GM10248 (cell line): ENCODE measurements around the gene KCNN4.

ENCODE experiments used
- CTCF ChIA-PET: fragments of 300-600 bp; sonication (Branson Sonifier 250); formaldehyde crosslinking; extraction: SDS; loops from one replicate; lab custom pipeline; 2021; ENCODE audit warnings: antibody characterized with exemption; lab: Yijun Ruan, JAX
- POLR2A ChIA-PET: fragments of 350-650 bp; sonication (Branson Sonifier 250); formaldehyde crosslinking; extraction: SDS; loops from one replicate; lab custom pipeline; 2020; ENCODE audit warnings: antibody characterized with exemption; lab: Yijun Ruan, JAX
- DNase-seq: peaks from one replicate; pipeline ENCODE4 v3.0.0; 2012; ENCODE audit errors: extremely low spot score
- TF ChIP-seq, protein P1 (sequence below): IDR thresholded peaks from 2 replicates; pipeline ENCODE4 v1.5.1; 2012; ENCODE audit warnings: mild to moderate bottlenecking, low read depth; ENCODE audit errors: extremely low read depth, missing control alignments, control extremely low read depth

Gene KCNN4

DNA sequence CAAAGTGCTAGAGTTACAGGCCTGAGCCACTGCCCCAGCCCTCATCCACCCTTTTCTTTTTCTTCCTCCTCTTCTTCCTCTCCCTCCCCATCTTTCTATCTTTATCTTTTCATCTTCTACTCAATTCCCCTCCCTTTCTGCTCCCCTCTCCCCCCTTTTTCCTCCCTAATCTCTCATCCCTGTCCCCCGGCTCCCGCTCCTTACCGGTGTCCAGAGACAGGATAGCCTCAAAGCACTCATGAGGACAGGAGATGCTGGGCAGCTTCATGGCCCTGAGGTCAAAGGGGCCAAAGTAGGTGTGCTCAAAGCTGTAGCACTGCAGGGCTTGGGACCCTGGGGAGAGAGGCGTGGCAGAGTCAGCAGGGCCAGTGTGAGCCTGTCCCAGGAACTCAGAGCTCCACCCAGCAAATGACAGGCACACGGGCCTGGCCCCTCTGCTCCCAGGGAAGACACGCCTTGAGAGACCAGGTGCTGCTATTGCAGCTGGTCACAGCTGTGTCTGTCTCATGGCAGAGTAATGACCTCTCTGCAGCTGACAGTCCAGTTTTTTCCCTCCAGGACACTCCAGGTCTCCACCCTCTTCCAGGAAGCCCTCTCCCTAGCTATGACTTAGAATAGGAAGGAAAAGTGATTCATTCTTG is 18.8 kb upstream of the KCNN4 start:
- ChIA-PET POLR2A (no interaction called here), CTCF (interaction anchor here (1.1 to 1.6 kb wide), 2 partner anchors 10 to 244 kb away, joined by 5 to 7 read pairs; no protein-coding TSS in a partner anchor)
- no peak for DNase-seq

DNA sequence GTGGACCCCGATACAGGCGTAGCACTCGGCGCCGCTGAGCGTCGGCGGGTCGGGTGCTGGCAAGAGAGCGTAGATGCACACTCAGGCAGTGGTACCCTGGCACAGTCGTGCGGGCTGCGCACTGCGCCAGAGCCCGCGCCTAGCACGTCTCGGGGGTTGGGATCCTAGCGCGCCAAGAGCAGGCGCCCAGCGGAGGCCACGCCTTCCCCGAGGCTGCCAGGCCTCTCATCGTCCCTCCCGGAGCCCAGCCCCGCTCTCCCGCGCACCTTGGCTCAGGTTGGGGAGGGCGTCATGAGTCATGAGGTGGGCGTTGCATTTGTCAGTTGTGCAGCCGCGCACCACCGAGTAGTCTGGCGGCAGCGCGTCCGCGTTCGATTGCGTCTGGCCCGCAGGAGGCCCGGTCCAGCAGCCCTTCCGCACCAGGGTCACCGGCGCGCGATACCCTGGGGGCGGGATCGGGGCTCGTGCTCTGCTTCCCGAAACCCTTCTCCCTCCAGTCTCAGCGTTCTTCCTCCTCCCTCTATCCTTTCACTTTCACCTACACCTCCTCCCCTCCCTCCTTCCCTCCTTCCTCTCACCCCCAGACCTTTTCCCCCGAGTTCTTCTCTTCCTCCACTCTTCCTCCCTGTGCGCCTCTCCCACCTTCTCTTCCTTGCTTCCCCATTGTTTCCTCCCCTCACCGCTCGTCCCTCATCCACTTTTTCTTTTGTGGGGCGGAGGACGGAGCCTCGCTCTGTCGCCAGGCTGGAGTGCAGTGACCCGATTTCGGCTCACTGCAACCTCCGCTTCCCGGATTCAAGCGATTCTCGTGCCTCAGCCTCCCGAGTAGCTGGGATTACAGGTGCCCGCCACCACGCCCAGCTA is 18.0 kb upstream of the KCNN4 start:
- DNase-seq: peak; percentile 54
- POLR2A ChIA-PET: no interaction called here
- TF ChIP-seq, protein P1, sequence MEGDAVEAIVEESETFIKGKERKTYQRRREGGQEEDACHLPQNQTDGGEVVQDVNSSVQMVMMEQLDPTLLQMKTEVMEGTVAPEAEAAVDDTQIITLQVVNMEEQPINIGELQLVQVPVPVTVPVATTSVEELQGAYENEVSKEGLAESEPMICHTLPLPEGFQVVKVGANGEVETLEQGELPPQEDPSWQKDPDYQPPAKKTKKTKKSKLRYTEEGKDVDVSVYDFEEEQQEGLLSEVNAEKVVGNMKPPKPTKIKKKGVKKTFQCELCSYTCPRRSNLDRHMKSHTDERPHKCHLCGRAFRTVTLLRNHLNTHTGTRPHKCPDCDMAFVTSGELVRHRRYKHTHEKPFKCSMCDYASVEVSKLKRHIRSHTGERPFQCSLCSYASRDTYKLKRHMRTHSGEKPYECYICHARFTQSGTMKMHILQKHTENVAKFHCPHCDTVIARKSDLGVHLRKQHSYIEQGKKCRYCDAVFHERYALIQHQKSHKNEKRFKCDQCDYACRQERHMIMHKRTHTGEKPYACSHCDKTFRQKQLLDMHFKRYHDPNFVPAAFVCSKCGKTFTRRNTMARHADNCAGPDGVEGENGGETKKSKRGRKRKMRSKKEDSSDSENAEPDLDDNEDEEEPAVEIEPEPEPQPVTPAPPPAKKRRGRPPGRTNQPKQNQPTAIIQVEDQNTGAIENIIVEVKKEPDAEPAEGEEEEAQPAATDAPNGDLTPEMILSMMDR: no peak
- CTCF ChIA-PET: interaction anchor here (1.1 to 1.6 kb wide), 2 partner anchors 11 to 243 kb away, joined by 5 to 7 read pairs; no protein-coding TSS in a partner anchor

More for the DNA sequence above, 18.8 kb upstream of the KCNN4 start:
- TF ChIP-seq, protein P1: no peak

DNA sequence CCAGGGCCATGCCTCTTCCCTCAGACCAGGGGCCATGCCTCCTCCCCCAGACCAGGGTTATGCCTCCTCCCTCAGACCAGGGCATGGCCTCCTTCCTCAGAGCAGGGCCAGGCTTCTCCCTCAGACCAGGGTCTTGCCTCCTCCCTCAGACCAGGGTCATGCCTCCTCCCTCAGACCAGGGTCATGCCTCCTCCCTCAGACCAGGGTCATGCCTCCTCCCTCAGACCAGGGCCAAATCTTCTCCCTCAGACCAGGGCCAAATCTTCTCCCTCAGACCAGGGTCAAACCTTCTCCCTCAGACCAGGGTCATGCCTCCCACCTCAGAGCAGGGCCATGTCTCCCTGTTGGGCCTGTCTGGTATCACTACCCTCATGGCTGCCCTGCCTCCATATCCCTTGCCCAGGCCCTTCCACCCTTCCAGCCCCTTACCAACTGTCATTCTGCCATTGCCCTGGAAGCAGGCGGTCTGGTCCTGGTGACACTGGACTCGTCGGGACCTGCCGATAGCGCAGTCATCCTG is 17.3 kb upstream of the KCNN4 start:
- ChIA-PET POLR2A (no interaction called here), CTCF (no interaction called here)
- TF ChIP-seq, protein P1: no peak
- DNase-seq: no peak

DNA sequence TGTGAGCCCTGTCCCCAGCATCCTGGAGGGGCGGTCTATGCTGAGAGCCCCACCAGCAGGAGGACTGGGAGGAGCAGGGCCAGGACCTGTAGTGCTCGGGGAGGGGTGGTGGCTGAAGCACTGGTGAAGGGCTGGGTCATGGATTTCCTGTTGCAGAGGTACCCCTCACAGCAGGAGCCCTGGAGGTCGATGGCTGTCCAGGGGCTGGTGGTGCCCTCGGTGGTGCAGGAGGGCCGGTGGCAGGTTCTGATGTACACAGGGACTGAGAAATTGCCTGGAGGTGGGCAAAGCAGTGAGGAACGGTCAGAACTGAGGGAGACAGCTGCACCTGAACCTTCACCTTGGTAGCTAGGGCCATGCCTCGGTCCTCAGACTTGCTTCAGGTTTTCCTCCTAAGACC is 16.8 kb upstream of the KCNN4 start:
- CTCF ChIA-PET: interaction anchor here (0.8 to 5.1 kb wide), 6 partner anchors 9 to 365 kb away, joined by 3 to 24 read pairs (median 6); partner anchors contain the start of gene KCNN4

DNA sequence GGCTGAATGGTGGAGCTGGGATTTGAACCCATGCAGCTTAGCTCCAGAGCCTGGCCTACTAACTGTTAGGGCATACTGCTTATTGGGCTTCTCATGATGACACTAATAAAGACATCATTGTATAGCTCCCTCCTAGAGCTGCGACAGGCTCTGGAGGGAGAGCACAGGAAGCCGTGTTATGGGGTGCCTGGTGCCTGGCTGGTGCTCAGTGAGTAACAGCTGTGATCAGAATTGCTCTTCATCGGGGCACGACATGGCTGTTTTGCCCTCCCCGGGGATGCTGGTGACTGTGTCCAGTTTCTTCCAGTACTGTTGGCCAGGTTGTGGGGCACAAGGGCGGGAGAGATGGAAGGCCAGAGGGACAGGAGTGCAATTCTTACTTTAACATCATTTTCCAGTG is 16.3 kb upstream of the KCNN4 start:
- TF ChIP-seq, protein P1: no peak
- ChIA-PET CTCF (interaction anchor here (0.8 to 5.1 kb wide), 7 partner anchors 10 to 365 kb away, joined by 3 to 24 read pairs (median 4); partner anchors contain the start of gene KCNN4), POLR2A (no interaction called here)
- no peak for DNase-seq

More for the DNA sequence above, 16.8 kb upstream of the KCNN4 start:
- DNase-seq: no peak
- TF ChIP-seq, protein P1: no peak
- POLR2A ChIA-PET: no interaction called here

DNA sequence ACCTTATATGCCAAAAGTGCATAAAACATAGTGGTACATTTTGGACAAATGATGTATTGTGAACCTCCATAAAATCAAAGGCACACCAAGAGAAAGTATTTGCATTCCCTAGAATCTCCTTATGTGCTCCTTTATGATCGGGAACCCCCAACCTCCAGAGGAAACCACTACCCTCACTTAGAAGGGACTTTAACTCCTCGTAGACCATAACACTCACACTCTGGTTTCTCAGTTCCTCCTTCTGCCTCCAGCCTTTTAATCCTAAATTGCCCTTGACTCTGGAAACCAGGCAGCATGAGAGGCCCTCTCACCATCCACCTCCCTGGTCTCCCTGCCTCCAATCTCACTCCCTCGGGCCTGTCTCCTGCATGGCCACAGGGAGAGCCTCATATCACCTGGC is 9.8 kb upstream of the KCNN4 start:
- TF ChIP-seq, protein P1: no peak
- no peak for DNase-seq
- ChIA-PET CTCF (interaction anchor here (0.6 to 4.2 kb wide), 5 partner anchors 19 to 235 kb away, joined by 3 to 19 read pairs (median 4); no protein-coding TSS in a partner anchor), POLR2A (no interaction called here)
